HepG2 (cell line): ENCODE results near the gene ZIC4.

Experiments
- CTCF ChIP-seq: sonication (generic); formaldehyde crosslinking; IDR thresholded peaks from 2 replicates; pipeline ENCODE4 v1.5.0; 2020; ENCODE audit warnings: mild to moderate bottlenecking, missing genetic modification reagents, moderate library complexity
- MAX ChIP-seq: IDR thresholded peaks from 2 replicates; pipeline ENCODE4 v1.6.1; 2012; ENCODE audit warnings: inconsistent platforms
- TAF1 ChIP-seq: sonication (generic); formaldehyde crosslinking; IDR thresholded peaks from 2 replicates; pipeline ENCODE4 v1.4.0; 2020; ENCODE audit warnings: missing genetic modification reagents

- TF ChIP-seq TAF1 (CRISPR knock-in tag) (no peak), MAX (no peak), CTCF (CRISPR knock-in tag) (no peak)
Observed at GRCh38 chr3:147420353-147421183, 14.2 kb upstream of the ZIC4 start.
